Stimulated activated naive CD8-positive, alpha-beta T cell treated with anti-CD3 and anti-CD28 coated beads, Interleukin-15, Interleukin-2, amounts not matched to agents 100 ng/mL and 50 ng/mL, for 24 hours (primary cell): Measurements from ENCODE around the gene SKP1.

Experiments
- H3K27ac Mint-ChIP-seq: one replicate; pipeline ENCODE4 v1.8.0; 2021; ENCODE audit warnings: mild to moderate bottlenecking, mixed read lengths
- H3K27me3 Mint-ChIP-seq: one replicate; pipeline ENCODE4 v1.8.0; 2021; ENCODE audit warnings: mixed read lengths
- H3K36me3 Mint-ChIP-seq: one replicate; pipeline ENCODE4 v1.8.0; 2021; ENCODE audit warnings: low read depth, mixed read lengths
- H3K4me1 Mint-ChIP-seq: one replicate; pipeline ENCODE4 v1.8.0; 2021; ENCODE audit warnings: low read depth, mixed read lengths
- H3K4me3 Mint-ChIP-seq: one replicate; pipeline ENCODE4 v1.8.0; 2021; ENCODE audit warnings: mild to moderate bottlenecking, mixed read lengths
- H3K9me3 Mint-ChIP-seq: one replicate; pipeline ENCODE4 v1.8.0; 2021; ENCODE audit warnings: mixed read lengths

Gene SKP1

GRCh38 chr5:134189031-134189430, 12.3 kb upstream of the SKP1 start:
- Mint-ChIP-seq H3K4me1 (no peaks in the 10 kb centered on the region), H3K36me3 (peaks cover 6% of the 10 kb centered on the region), H3K27me3 (no peaks in the 10 kb centered on the region), H3K4me3 (no peak overlapping the region), H3K9me3 (no peaks in the 10 kb centered on the region), H3K27ac (no peak overlapping the region)

GRCh38 chr5:134188092-134188491, 11.3 kb upstream of the SKP1 start:
- no peaks in the 10 kb centered on the region for H3K9me3 Mint-ChIP-seq
- H3K27ac Mint-ChIP-seq, result no peak overlapping the region

GRCh38 chr5:134184155-134185135, 7.7 kb upstream of the SKP1 start:
- H3K9me3 Mint-ChIP-seq, result no peaks in the 10 kb centered on the region
- no peaks in the 10 kb centered on the region for H3K4me1 Mint-ChIP-seq
- H3K36me3 Mint-ChIP-seq, result no peaks in the 10 kb centered on the region
- H3K27me3 Mint-ChIP-seq, result no peaks in the 10 kb centered on the region
- no peak overlapping the region for H3K4me3 Mint-ChIP-seq
- H3K27ac Mint-ChIP-seq, result no peak overlapping the region

More at GRCh38 chr5:134188092-134188491, 11.3 kb upstream of the SKP1 start:
- H3K27me3 Mint-ChIP-seq, result no peaks in the 10 kb centered on the region
- H3K36me3 Mint-ChIP-seq, result no peaks in the 10 kb centered on the region
- no peak overlapping the region for H3K4me3 Mint-ChIP-seq
- H3K4me1 Mint-ChIP-seq, result no peaks in the 10 kb centered on the region

GRCh38 chr5:134183481-134183880, 6.7 kb upstream of the SKP1 start:
- no peaks in the 10 kb centered on the region for H3K36me3 Mint-ChIP-seq
- H3K27me3 Mint-ChIP-seq, result no peaks in the 10 kb centered on the region
- H3K4me3 Mint-ChIP-seq, result no peak overlapping the region
- no peak overlapping the region for H3K27ac Mint-ChIP-seq
- no peaks in the 10 kb centered on the region for H3K9me3 Mint-ChIP-seq
- no peaks in the 10 kb centered on the region for H3K4me1 Mint-ChIP-seq

- Mint-ChIP-seq H3K9me3 (no peaks in the 10 kb centered on the region), H3K36me3 (peaks cover 13% of the 10 kb centered on the region)
Measured at GRCh38 chr5:134178096-134178419, 1.3 kb upstream of the SKP1 start.

GRCh38 chr5:134177369-134178095, 782 bp upstream of the SKP1 start:
- Mint-ChIP-seq H3K4me1 (peaks cover 25% of the 10 kb centered on the region), H3K27ac (peak overlapping the region; percentile 94), H3K27me3 (no peaks in the 10 kb centered on the region), H3K36me3 (peaks cover 15% of the 10 kb centered on the region), H3K4me3 (peak overlapping the region; percentile 90), H3K9me3 (no peaks in the 10 kb centered on the region)

More at GRCh38 chr5:134178096-134178419, 1.3 kb upstream of the SKP1 start:
- peak overlapping the region; percentile 90 for H3K4me3 Mint-ChIP-seq
- no peaks in the 10 kb centered on the region for H3K27me3 Mint-ChIP-seq
- peaks cover 23% of the 10 kb centered on the region for H3K4me1 Mint-ChIP-seq
- H3K27ac Mint-ChIP-seq, result no peak overlapping the region

- Mint-ChIP-seq H3K4me3 (peak overlapping the region; percentile 90), H3K9me3 (no peaks in the 10 kb centered on the region), H3K4me1 (peaks cover 37% of the 10 kb centered on the region), H3K27me3 (no peaks in the 10 kb centered on the region), H3K36me3 (peaks cover 28% of the 10 kb centered on the region), H3K27ac (peak overlapping the region; percentile 94)
Measured at GRCh38 chr5:134175921-134176510, 734 bp downstream of the SKP1 start.

- peaks cover 37% of the 10 kb centered on the region for H3K36me3 Mint-ChIP-seq
- peak overlapping the region; percentile 94 for H3K27ac Mint-ChIP-seq
- peak overlapping the region; percentile 90 for H3K4me3 Mint-ChIP-seq
- H3K4me1 Mint-ChIP-seq, result peaks cover 37% of the 10 kb centered on the region
- no peaks in the 10 kb centered on the region for H3K9me3 Mint-ChIP-seq
- no peaks in the 10 kb centered on the region for H3K27me3 Mint-ChIP-seq
Measured at GRCh38 chr5:134174841-134175839, 1.6 kb downstream of the SKP1 start.

- Mint-ChIP-seq H3K27me3 (no peaks in the 10 kb centered on the region), H3K9me3 (no peaks in the 10 kb centered on the region), H3K4me3 (no peak overlapping the region), H3K27ac (no peak overlapping the region), H3K36me3 (peaks cover 58% of the 10 kb centered on the region), H3K4me1 (peaks cover 44% of the 10 kb centered on the region)
Measured at GRCh38 chr5:134171972-134172371, 4.8 kb downstream of the SKP1 start.

GRCh38 chr5:134162592-134162991, 14.2 kb downstream of the SKP1 start:
- H3K27ac Mint-ChIP-seq, result no peak overlapping the region

GRCh38 chr5:134161513-134162395, 15.0 kb downstream of the SKP1 start:
- Mint-ChIP-seq H3K27me3 (no peaks in the 10 kb centered on the region), H3K4me3 (no peak overlapping the region), H3K36me3 (peaks cover 76% of the 10 kb centered on the region), H3K9me3 (no peaks in the 10 kb centered on the region), H3K27ac (peak overlapping the region; percentile 82), H3K4me1 (peaks cover 37% of the 10 kb centered on the region)

More at GRCh38 chr5:134162592-134162991, 14.2 kb downstream of the SKP1 start:
- H3K9me3 Mint-ChIP-seq, result no peaks in the 10 kb centered on the region
- peaks cover 34% of the 10 kb centered on the region for H3K4me1 Mint-ChIP-seq
- H3K4me3 Mint-ChIP-seq, result no peak overlapping the region
- H3K36me3 Mint-ChIP-seq, result peaks cover 79% of the 10 kb centered on the region
- no peaks in the 10 kb centered on the region for H3K27me3 Mint-ChIP-seq

- Mint-ChIP-seq H3K27me3 (no peaks in the 10 kb centered on the region), H3K36me3 (peaks cover 84% of the 10 kb centered on the region), H3K4me3 (no peak overlapping the region), H3K9me3 (no peaks in the 10 kb centered on the region), H3K27ac (peak overlapping the region; percentile 50), H3K4me1 (peaks cover 60% of the 10 kb centered on the region)
Measured at GRCh38 chr5:134153657-134154056, 23.1 kb downstream of the SKP1 start.

- no peak overlapping the region for H3K4me3 Mint-ChIP-seq
- H3K9me3 Mint-ChIP-seq, result no peaks in the 10 kb centered on the region
- H3K4me1 Mint-ChIP-seq, result peaks cover 58% of the 10 kb centered on the region
- H3K27me3 Mint-ChIP-seq, result no peaks in the 10 kb centered on the region
- H3K36me3 Mint-ChIP-seq, result peaks cover 80% of the 10 kb centered on the region
- peak overlapping the region; percentile 78 for H3K27ac Mint-ChIP-seq
Measured at GRCh38 chr5:134153241-134153640, 23.5 kb downstream of the SKP1 start.
